ENCODE data around the gene TRAF1. TPM values are rescaled to one million over a fixed set of nuclear protein-coding genes. Genes with fewer than 3 reads are reported as not detected.
A peak's percentile ranks its signal among the peaks of the same experiment; 100 is the strongest.

TRAF1 gene
- total and polyA plus RNA-seq, 5 donors from 2014 or later, result 13.5 to 167 (median 16.9) TPM

GRCh38 chr9:120876842-120877240, 49.8 kb downstream of the TRAF1 start, which contains the start of gene PHF19:
Gene PHF19 (minus strand): TSS chr9:120877188. CDS start chr9:120874741, 2,447 bp downstream.
- Mint-ChIP-seq H3K27ac (peak within 1 kb of the TSS; percentile 95 to 98 (median 96)), H3K36me3 (peaks cover 9% of the 10 kb centered on the region), H3K4me3 (peak within 1 kb of the TSS; percentile 96 to 99 (median 98)), H3K9me3 (no peaks in the 10 kb centered on the region), H3K4me1 (peaks cover 40 to 84% (median 68%) of the 10 kb centered on the region in 4 donors), H3K27me3 (no peaks in the 10 kb centered on the region)
- Histone ChIP-seq H3K27me3 (ENCODE audit: control insufficient read depth, insufficient read depth, low read length) (no peaks in the 10 kb centered on the region), H3K4me3 (ENCODE audit: low read depth, low read length) (peak within 1 kb of the TSS; percentile 94), H3K4me1 (ENCODE audit: control insufficient read depth, insufficient read depth, low read length, poor library complexity, severe bottlenecking) (peaks cover 79% of the 10 kb centered on the region), H3K27ac (ENCODE audit: insufficient read depth, low read length, poor library complexity, severe bottlenecking) (peak within 1 kb of the TSS; percentile 94), H3K36me3 (ENCODE audit: control insufficient read depth, insufficient read depth, low read length) (peaks cover 31% of the 10 kb centered on the region), H3K9me3 (ENCODE audit: control insufficient read depth in 2 of 2, low read length in 2 of 2) (no peaks in the 10 kb centered on the region)
- peak; percentile 1 for ATAC-seq (ENCODE audit: low read depth in 2 of 2)
- peak in 2 of 3 donors; percentile 27 to 62 for DNase-seq

DNA sequence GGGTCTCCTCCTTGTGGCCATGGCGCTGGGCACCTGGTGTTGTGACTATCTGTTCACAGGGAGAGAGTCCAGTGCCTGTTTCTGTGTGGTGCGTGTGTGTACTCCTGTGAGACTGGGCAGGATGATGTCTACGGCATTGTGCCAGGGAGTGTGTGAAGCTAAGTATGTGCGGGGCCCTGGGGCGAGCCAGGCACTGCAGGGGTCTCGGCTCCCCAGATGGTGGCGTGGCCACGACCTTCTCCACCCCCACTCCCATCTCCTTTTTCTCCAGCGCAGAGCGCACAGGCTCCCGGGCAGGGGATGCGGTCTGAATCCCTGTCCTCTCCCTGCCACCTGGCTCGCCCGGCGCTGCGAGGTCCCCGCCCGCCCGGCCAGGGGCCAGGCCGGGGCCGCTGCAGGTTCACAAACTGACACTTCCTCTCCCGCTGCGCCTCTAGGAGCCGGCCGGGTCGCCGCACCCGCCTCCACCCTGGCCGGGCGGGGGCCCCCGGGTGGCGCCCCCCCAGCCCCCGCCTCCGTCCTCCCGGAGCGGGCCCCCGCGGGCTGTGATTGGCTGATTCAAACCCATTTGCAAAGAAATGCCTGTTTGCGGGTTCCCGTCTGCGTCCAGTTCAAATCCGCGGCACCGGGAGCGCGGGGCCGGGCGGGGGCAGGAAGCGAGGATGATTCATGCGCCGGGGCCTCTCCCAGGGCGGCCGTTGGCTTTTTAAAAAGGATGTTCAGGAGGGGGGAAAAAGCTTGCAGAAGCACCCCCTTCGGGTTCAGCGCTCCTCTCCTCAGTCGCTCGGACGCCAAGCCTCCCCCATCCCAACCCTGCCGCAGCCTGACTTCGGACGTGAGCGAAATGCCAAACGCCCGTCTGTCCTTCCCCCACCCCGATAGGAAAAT, 50.4 kb downstream of the TRAF1 start:
- DNase-seq (peak; percentile 61 to 95 (median 80)), ATAC-seq (ENCODE audit: low read depth in 2 of 2) (peak; percentile 35 to 45)
- peaks cover 40 to 81% (median 65%) of the 10 kb centered on the region in 4 donors for H3K4me1 Mint-ChIP-seq
- no peaks in the 10 kb centered on the region for H3K9me3 Mint-ChIP-seq
- H3K36me3 Mint-ChIP-seq, result peaks cover 13% of the 10 kb centered on the region
- Histone ChIP-seq H3K27me3 (ENCODE audit: control insufficient read depth, insufficient read depth, low read length) (no peaks in the 10 kb centered on the region), H3K4me1 (ENCODE audit: control insufficient read depth, insufficient read depth, low read length, poor library complexity, severe bottlenecking) (peaks cover 72% of the 10 kb centered on the region), H3K9me3 (ENCODE audit: control insufficient read depth in 2 of 2, low read length in 2 of 2) (no peaks in the 10 kb centered on the region), H3K27ac (ENCODE audit: insufficient read depth, low read length, poor library complexity, severe bottlenecking) (peak overlapping the region; percentile 94), H3K4me3 (ENCODE audit: low read depth, low read length) (peak overlapping the region; percentile 53), H3K36me3 (ENCODE audit: control insufficient read depth, insufficient read depth, low read length) (peaks cover 31% of the 10 kb centered on the region)
- H3K27ac Mint-ChIP-seq, result peak overlapping the region; percentile 87 to 93 (median 87)
- H3K27me3 Mint-ChIP-seq, result no peaks in the 10 kb centered on the region
- peak overlapping the region; percentile 81 to 89 (median 86) for H3K4me3 Mint-ChIP-seq

GRCh38 chr9:120875643-120875953, 51.0 kb downstream of the TRAF1 start:
- ATAC-seq (ENCODE audit: low read depth in 2 of 2) (no peak), DNase-seq (no peak)
- H3K4me1 Mint-ChIP-seq, result peaks cover 34 to 79% (median 63%) of the 10 kb centered on the region in 4 donors
- H3K4me3 Mint-ChIP-seq, result peak overlapping the region; percentile 34 to 89 (median 72)
- peak overlapping the region; percentile 94 for H3K27ac ChIP-seq (ENCODE audit: insufficient read depth, low read length, poor library complexity, severe bottlenecking)
- no peaks in the 10 kb centered on the region for H3K27me3 ChIP-seq (ENCODE audit: control insufficient read depth, insufficient read depth, low read length)
- no peaks in the 10 kb centered on the region for H3K9me3 ChIP-seq (ENCODE audit: control insufficient read depth in 2 of 2, low read length in 2 of 2)
- peak overlapping the region; percentile 44 for H3K4me3 ChIP-seq (ENCODE audit: low read depth, low read length)
- H3K27me3 Mint-ChIP-seq, result no peaks in the 10 kb centered on the region
- H3K9me3 Mint-ChIP-seq, result no peaks in the 10 kb centered on the region
- peaks cover 14% of the 10 kb centered on the region for H3K36me3 Mint-ChIP-seq
- peaks cover 70% of the 10 kb centered on the region for H3K4me1 ChIP-seq (ENCODE audit: control insufficient read depth, insufficient read depth, low read length, poor library complexity, severe bottlenecking)
- H3K36me3 ChIP-seq (ENCODE audit: control insufficient read depth, insufficient read depth, low read length), result peaks cover 37% of the 10 kb centered on the region
- H3K27ac Mint-ChIP-seq, result peak overlapping the region; percentile 84 to 90 (median 87)

- ATAC-seq (ENCODE audit: low read depth in 2 of 2) (no peak), DNase-seq (no peak)
- Histone ChIP-seq H3K27me3 (ENCODE audit: control insufficient read depth, insufficient read depth, low read length) (no peaks in the 10 kb centered on the region), H3K4me1 (ENCODE audit: control insufficient read depth, insufficient read depth, low read length, poor library complexity, severe bottlenecking) (peaks cover 70% of the 10 kb centered on the region), H3K4me3 (ENCODE audit: low read depth, low read length) (peak overlapping the region; percentile 44), H3K27ac (ENCODE audit: insufficient read depth, low read length, poor library complexity, severe bottlenecking) (peak overlapping the region; percentile 94), H3K36me3 (ENCODE audit: control insufficient read depth, insufficient read depth, low read length) (peaks cover 41% of the 10 kb centered on the region), H3K9me3 (ENCODE audit: control insufficient read depth in 2 of 2, low read length in 2 of 2) (no peaks in the 10 kb centered on the region)
- peak overlapping the region; percentile 34 to 89 (median 72) for H3K4me3 Mint-ChIP-seq
- H3K36me3 Mint-ChIP-seq, result peaks cover 14% of the 10 kb centered on the region
- H3K9me3 Mint-ChIP-seq, result no peaks in the 10 kb centered on the region
- H3K27me3 Mint-ChIP-seq, result no peaks in the 10 kb centered on the region
- H3K27ac Mint-ChIP-seq, result peak overlapping the region; percentile 84 to 90 (median 87)
- peaks cover 31 to 78% (median 59%) of the 10 kb centered on the region in 4 donors for H3K4me1 Mint-ChIP-seq
Measured at GRCh38 chr9:120875195-120875565, 51.4 kb downstream of the TRAF1 start.

GRCh38 chr9:120874226-120875194, 52.1 kb downstream of the TRAF1 start:
- H3K27ac Mint-ChIP-seq, result peak overlapping the region; percentile 69 to 87 (median 87)
- H3K9me3 ChIP-seq (ENCODE audit: control insufficient read depth in 2 of 2, low read length in 2 of 2), result no peaks in the 10 kb centered on the region
- H3K27me3 Mint-ChIP-seq, result no peaks in the 10 kb centered on the region
- peaks cover 43% of the 10 kb centered on the region for H3K36me3 ChIP-seq (ENCODE audit: control insufficient read depth, insufficient read depth, low read length)
- H3K9me3 Mint-ChIP-seq, result no peaks in the 10 kb centered on the region
- H3K4me1 ChIP-seq (ENCODE audit: control insufficient read depth, insufficient read depth, low read length, poor library complexity, severe bottlenecking), result peaks cover 70% of the 10 kb centered on the region
- peak overlapping the region; percentile 44 for H3K4me3 ChIP-seq (ENCODE audit: low read depth, low read length)
- H3K27me3 ChIP-seq (ENCODE audit: control insufficient read depth, insufficient read depth, low read length), result no peaks in the 10 kb centered on the region
- H3K36me3 Mint-ChIP-seq, result peaks cover 14% of the 10 kb centered on the region
- ATAC-seq (ENCODE audit: low read depth in 2 of 2) (no peak), DNase-seq (no peak)
- H3K27ac ChIP-seq (ENCODE audit: insufficient read depth, low read length, poor library complexity, severe bottlenecking), result peak overlapping the region; percentile 58
- H3K4me1 Mint-ChIP-seq, result peaks cover 28 to 76% (median 53%) of the 10 kb centered on the region in 4 donors
- H3K4me3 Mint-ChIP-seq, result peak overlapping the region; percentile 42 to 89 (median 65)

GRCh38 chr9:120873512-120873911, 53.1 kb downstream of the TRAF1 start:
- Mint-ChIP-seq H3K9me3 (no peaks in the 10 kb centered on the region), H3K36me3 (peaks cover 14% of the 10 kb centered on the region), H3K27me3 (no peaks in the 10 kb centered on the region), H3K27ac (peak overlapping the region; percentile 66 to 87 (median 87)), H3K4me1 (peaks cover 20 to 72% (median 45%) of the 10 kb centered on the region in 4 donors), H3K4me3 (peak overlapping the region in 3 of 4 donors; percentile 7 to 89 (median 68))
- peak overlapping the region; percentile 58 for H3K27ac ChIP-seq (ENCODE audit: insufficient read depth, low read length, poor library complexity, severe bottlenecking)
- peaks cover 43% of the 10 kb centered on the region for H3K36me3 ChIP-seq (ENCODE audit: control insufficient read depth, insufficient read depth, low read length)
- ATAC-seq (ENCODE audit: low read depth in 2 of 2) (no peak), DNase-seq (peak in 1 of 3 donors; percentile 44)
- no peaks in the 10 kb centered on the region for H3K9me3 ChIP-seq (ENCODE audit: control insufficient read depth in 2 of 2, low read length in 2 of 2)
- peak overlapping the region; percentile 37 for H3K4me3 ChIP-seq (ENCODE audit: low read depth, low read length)
- no peaks in the 10 kb centered on the region for H3K27me3 ChIP-seq (ENCODE audit: control insufficient read depth, insufficient read depth, low read length)
- H3K4me1 ChIP-seq (ENCODE audit: control insufficient read depth, insufficient read depth, low read length, poor library complexity, severe bottlenecking), result peaks cover 67% of the 10 kb centered on the region

GRCh38 chr9:120872791-120873502, 53.6 kb downstream of the TRAF1 start:
- Histone ChIP-seq H3K36me3 (ENCODE audit: control insufficient read depth, insufficient read depth, low read length) (peaks cover 43% of the 10 kb centered on the region), H3K4me1 (ENCODE audit: control insufficient read depth, insufficient read depth, low read length, poor library complexity, severe bottlenecking) (peaks cover 66% of the 10 kb centered on the region), H3K27ac (ENCODE audit: insufficient read depth, low read length, poor library complexity, severe bottlenecking) (peak overlapping the region; percentile 58), H3K4me3 (ENCODE audit: low read depth, low read length) (peak overlapping the region; percentile 37), H3K9me3 (ENCODE audit: control insufficient read depth in 2 of 2, low read length in 2 of 2) (no peaks in the 10 kb centered on the region), H3K27me3 (ENCODE audit: control insufficient read depth, insufficient read depth, low read length) (no peaks in the 10 kb centered on the region)
- H3K4me3 Mint-ChIP-seq, result peak overlapping the region in 3 of 4 donors; percentile 7 to 89 (median 68)
- no peaks in the 10 kb centered on the region for H3K27me3 Mint-ChIP-seq
- peak in 1 of 3 donors; percentile 69 for DNase-seq
- no peak for ATAC-seq (ENCODE audit: low read depth in 2 of 2)
- peaks cover 18 to 72% (median 46%) of the 10 kb centered on the region in 4 donors for H3K4me1 Mint-ChIP-seq
- peaks cover 0 to 1% (median 0%) of the 10 kb centered on the region in 7 donors for H3K9me3 Mint-ChIP-seq
- H3K36me3 Mint-ChIP-seq, result peaks cover 17% of the 10 kb centered on the region
- peak overlapping the region; percentile 66 to 87 (median 87) for H3K27ac Mint-ChIP-seq

All from CD4-positive, CD25-positive, alpha-beta regulatory T cell (primary cell).